ENCODE results near the gene SPON1.

GRCh38 chr11:14110629-14111028, 148.1 kb downstream of the SPON1 start:
- TF ChIP-seq, protein P1, sequence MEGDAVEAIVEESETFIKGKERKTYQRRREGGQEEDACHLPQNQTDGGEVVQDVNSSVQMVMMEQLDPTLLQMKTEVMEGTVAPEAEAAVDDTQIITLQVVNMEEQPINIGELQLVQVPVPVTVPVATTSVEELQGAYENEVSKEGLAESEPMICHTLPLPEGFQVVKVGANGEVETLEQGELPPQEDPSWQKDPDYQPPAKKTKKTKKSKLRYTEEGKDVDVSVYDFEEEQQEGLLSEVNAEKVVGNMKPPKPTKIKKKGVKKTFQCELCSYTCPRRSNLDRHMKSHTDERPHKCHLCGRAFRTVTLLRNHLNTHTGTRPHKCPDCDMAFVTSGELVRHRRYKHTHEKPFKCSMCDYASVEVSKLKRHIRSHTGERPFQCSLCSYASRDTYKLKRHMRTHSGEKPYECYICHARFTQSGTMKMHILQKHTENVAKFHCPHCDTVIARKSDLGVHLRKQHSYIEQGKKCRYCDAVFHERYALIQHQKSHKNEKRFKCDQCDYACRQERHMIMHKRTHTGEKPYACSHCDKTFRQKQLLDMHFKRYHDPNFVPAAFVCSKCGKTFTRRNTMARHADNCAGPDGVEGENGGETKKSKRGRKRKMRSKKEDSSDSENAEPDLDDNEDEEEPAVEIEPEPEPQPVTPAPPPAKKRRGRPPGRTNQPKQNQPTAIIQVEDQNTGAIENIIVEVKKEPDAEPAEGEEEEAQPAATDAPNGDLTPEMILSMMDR (IDR thresholded peaks at IDR 0.05), result no peak
- no peak for TF ChIP-seq POLR2A (IDR thresholded peaks at IDR 0.05)

All from heart left ventricle (tissue), 13 donors.